CD4-positive, alpha-beta T cell (primary cell): Measurements from ENCODE around the gene S100A14. TPM values are rescaled to one million over a fixed set of nuclear protein-coding genes. Genes with fewer than 3 reads are reported as not detected.

ENCODE experiments used
- ATAC-seq: fragments of 200-7000 bp; cut with Tn5 transposase; one replicate; pipeline ENCODE4 v1.10.0; 2022; ENCODE audit warnings: mild to moderate bottlenecking; ENCODE audit not compliant: poor library complexity
- CTCF ChIA-PET: fragments of 350-600 bp; sonication (Branson Sonifier 250); formaldehyde crosslinking; loops from one replicate; lab custom pipeline; 2021; ENCODE audit warnings: antibody characterized with exemption, inconsistent platforms; lab: Charles Lee
- POLR2A ChIA-PET: fragments of 350-600 bp; sonication (Branson Sonifier 250); formaldehyde crosslinking; loops from one replicate; lab custom pipeline; 2021; ENCODE audit warnings: antibody characterized with exemption, inconsistent platforms; lab: Charles Lee
- DNase-seq, 14 experiments: peaks; one replicate each; pipeline ENCODE4 v3.0.0-alpha.2; 2013 to 2020; ENCODE audit warnings: mixed read lengths in 2 of 14
- H3K27ac ChIP-seq, 2 donors: one replicate each; pipeline versions ENCODE4 v1.5.1 to v1.7.0; 2013; ENCODE audit warnings: low read length in 2 of 2, low read depth in 1 of 2, mild to moderate bottlenecking in 1 of 2
- H3K27me3 ChIP-seq, 2 experiments: 1 replicate in 1 of 2; 2 replicates in 1 of 2; pipeline versions ENCODE4 v1.6.1 to v1.7.0; 2013; ENCODE audit warnings: low read length in 2 of 2, control low read depth in 1 of 2, mild to moderate bottlenecking in 1 of 2, moderate library complexity in 1 of 2; ENCODE audit not compliant: insufficient read depth in 2 of 2, control insufficient read depth in 1 of 2
- H3K36me3 ChIP-seq: one replicate; pipeline ENCODE4 v1.6.1; 2013; ENCODE audit warnings: low read length, control low read depth; ENCODE audit not compliant: insufficient read depth
- H3K4me1 ChIP-seq: one replicate; pipeline ENCODE4 v1.6.1; 2013; ENCODE audit warnings: low read length, control low read depth; ENCODE audit not compliant: insufficient read depth
- H3K4me3 ChIP-seq: one replicate; pipeline ENCODE4 v1.5.1; 2013; ENCODE audit warnings: mild to moderate bottlenecking, low read length, moderate library complexity
- H3K9me3 ChIP-seq, 2 experiments: 1 replicate in 1 of 2; 2 replicates in 1 of 2; pipeline versions ENCODE4 v1.6.1 to v1.7.0; 2013; ENCODE audit warnings: low read length in 2 of 2, mild to moderate bottlenecking in 2 of 2, control low read depth in 1 of 2, moderate library complexity in 1 of 2; ENCODE audit not compliant: control insufficient read depth in 1 of 2, insufficient read depth in 1 of 2
- H3K27ac Mint-ChIP-seq: one replicate; pipeline ENCODE4 v1.8.0; 2020; ENCODE audit warnings: mixed read lengths
- H3K27me3 Mint-ChIP-seq: one replicate; pipeline ENCODE4 v1.8.0; 2021; ENCODE audit warnings: mixed read lengths
- H3K36me3 Mint-ChIP-seq: one replicate; pipeline ENCODE4 v1.8.0; 2021; ENCODE audit warnings: low read depth, mixed read lengths
- H3K4me1 Mint-ChIP-seq: one replicate; pipeline ENCODE4 v1.8.0; 2021; ENCODE audit warnings: low read depth, mixed read lengths
- H3K4me3 Mint-ChIP-seq: one replicate; pipeline ENCODE4 v1.8.0; 2020; ENCODE audit warnings: mild to moderate bottlenecking, mixed read lengths
- H3K9me3 Mint-ChIP-seq: one replicate; pipeline ENCODE4 v1.8.0; 2020; ENCODE audit warnings: mixed read lengths
- intact Hi-C, 2 experiments: fragments of 100-400 bp; cut with DNase I in 1 of 2; cut with micrococcal nuclease in 1 of 2; formaldehyde crosslinking; loops; one replicate each; pipeline versions ENCODE4 v1.15.1 to v1.9.0; 2023 to 2025; cut with DNase I, micrococcal nuclease
- total RNA-seq, 174 experiments: library from RNA in 2 of 174; stranded (reverse) in 2 of 174; gene quantifications; one replicate each; pipeline ENCODE4 v1.2.3 and lab custom pipeline; 2021 to 2026
- TF ChIP-seq, protein P1 (sequence below): fragments of 200-600 bp; IDR thresholded peaks from one replicate; pipeline ENCODE4 v1.8.0; 2022; ENCODE audit warnings: antibody characterized with exemption, mild to moderate bottlenecking

S100A14 gene
- total RNA-seq, 2 experiments from 2014 or later, result not detected

DNA sequence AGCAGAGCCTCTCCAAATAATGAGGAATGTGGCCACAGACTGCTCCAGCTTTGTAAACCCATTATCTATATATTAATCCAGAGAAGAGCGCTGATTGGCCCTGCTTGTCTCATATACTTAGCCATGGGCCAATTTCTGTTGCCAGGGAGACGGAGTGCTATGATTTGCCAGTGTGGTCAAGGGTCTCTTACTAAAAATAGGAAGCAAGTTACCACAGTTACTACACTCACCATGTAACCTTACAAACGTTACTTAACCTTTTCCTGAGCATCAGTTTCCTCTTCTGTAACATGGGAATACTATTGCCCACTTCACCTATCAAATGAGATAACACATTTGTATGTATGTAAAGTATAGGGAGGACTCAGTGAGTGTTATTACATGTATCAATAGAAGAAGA lies 42.8 kb downstream of the S100A14 start:
- POLR2A ChIA-PET, result interaction anchor here (1.9 kb wide), 1 partner anchor 38 kb away, joined by 8 read pairs; the partner anchor contains the start of gene S100A6

DNA sequence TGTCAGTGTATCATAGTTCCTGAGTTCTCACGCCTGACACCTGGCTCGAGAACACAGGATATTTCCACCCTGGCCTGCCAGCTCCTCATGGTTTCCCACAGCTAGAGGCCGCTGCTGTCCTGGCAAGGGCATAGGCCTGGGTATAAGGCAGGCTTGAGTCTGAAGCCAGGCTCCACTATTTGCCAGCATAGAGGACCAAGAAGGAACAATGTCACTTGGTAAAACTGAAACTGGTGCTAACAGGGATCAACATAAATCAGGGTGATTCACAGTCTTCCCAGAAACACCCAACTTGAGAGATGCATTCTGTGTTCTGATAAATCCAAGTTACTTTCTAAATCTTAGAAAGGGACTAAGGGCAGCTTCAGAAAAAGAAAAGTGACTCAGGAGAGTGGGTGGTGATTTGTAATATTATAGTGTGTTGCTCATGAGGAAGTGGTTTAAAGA lies 43.5 kb downstream of the S100A14 start:
- POLR2A ChIA-PET, result interaction anchor here (1.9 kb wide), 1 partner anchor 37 kb away, joined by 8 read pairs; the partner anchor contains the start of gene S100A6
- H3K27me3 Mint-ChIP-seq, result peaks cover 9% of the 10 kb centered on the region
- Histone ChIP-seq H3K4me1 (peaks cover 17% of the 10 kb centered on the region), H3K27ac (no peak overlapping the region), H3K36me3 (no peaks in the 10 kb centered on the region), H3K27me3 (peaks cover 0 to 2% of the 10 kb centered on the region in 2 experiments), H3K9me3 (no peaks in the 10 kb centered on the region), H3K4me3 (no peak overlapping the region)
- intact Hi-C loops, result loop anchor here in 1 of 2 experiments (1.0 to 5.0 kb wide), 4 partner anchors 45 to 415 kb away; partner anchors contain the start of genes RAB13 and S100A14
- H3K4me3 Mint-ChIP-seq, result no peak overlapping the region
- DNase-seq, result peak in 12 of 14 experiments; percentile 23 to 70 (median 46)
- ATAC-seq, result peak; percentile 72
- no peaks in the 10 kb centered on the region for H3K36me3 Mint-ChIP-seq
- CTCF ChIA-PET, result interaction anchor here (0.6 to 1.5 kb wide), 6 partner anchors 9 to 155 kb away, joined by 3 to 9 read pairs (median 3); partner anchors contain the start of genes INTS3 and S100A5
- no peak overlapping the region for H3K27ac Mint-ChIP-seq
- peaks cover 20% of the 10 kb centered on the region for H3K4me1 Mint-ChIP-seq
- TF ChIP-seq, protein P1, sequence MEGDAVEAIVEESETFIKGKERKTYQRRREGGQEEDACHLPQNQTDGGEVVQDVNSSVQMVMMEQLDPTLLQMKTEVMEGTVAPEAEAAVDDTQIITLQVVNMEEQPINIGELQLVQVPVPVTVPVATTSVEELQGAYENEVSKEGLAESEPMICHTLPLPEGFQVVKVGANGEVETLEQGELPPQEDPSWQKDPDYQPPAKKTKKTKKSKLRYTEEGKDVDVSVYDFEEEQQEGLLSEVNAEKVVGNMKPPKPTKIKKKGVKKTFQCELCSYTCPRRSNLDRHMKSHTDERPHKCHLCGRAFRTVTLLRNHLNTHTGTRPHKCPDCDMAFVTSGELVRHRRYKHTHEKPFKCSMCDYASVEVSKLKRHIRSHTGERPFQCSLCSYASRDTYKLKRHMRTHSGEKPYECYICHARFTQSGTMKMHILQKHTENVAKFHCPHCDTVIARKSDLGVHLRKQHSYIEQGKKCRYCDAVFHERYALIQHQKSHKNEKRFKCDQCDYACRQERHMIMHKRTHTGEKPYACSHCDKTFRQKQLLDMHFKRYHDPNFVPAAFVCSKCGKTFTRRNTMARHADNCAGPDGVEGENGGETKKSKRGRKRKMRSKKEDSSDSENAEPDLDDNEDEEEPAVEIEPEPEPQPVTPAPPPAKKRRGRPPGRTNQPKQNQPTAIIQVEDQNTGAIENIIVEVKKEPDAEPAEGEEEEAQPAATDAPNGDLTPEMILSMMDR, result no peak
- H3K9me3 Mint-ChIP-seq, result no peaks in the 10 kb centered on the region

More for the DNA sequence above, 42.8 kb downstream of the S100A14 start:
- no peak for DNase-seq
- CTCF ChIA-PET, result interaction anchor here (1.2 to 1.5 kb wide), 2 partner anchors 42 to 154 kb away, joined by 3 to 9 read pairs; partner anchors contain the start of gene INTS3
- peaks cover 13% of the 10 kb centered on the region for H3K4me1 Mint-ChIP-seq
- Histone ChIP-seq H3K27ac (no peak overlapping the region), H3K27me3 (peaks cover 0 to 9% of the 10 kb centered on the region in 2 experiments), H3K36me3 (no peaks in the 10 kb centered on the region), H3K4me1 (peaks cover 9% of the 10 kb centered on the region), H3K9me3 (no peaks in the 10 kb centered on the region), H3K4me3 (no peak overlapping the region)
- H3K27ac Mint-ChIP-seq, result no peak overlapping the region
- intact Hi-C loops, result loop anchor here in 1 of 2 experiments (2.0 to 5.0 kb wide), 3 partner anchors 44 to 414 kb away; partner anchors contain the start of genes RAB13 and S100A14
- no peak overlapping the region for H3K4me3 Mint-ChIP-seq
- peaks cover 17% of the 10 kb centered on the region for H3K27me3 Mint-ChIP-seq
- TF ChIP-seq, protein P1, result no peak
- H3K36me3 Mint-ChIP-seq, result no peaks in the 10 kb centered on the region
- ATAC-seq, result no peak
- no peaks in the 10 kb centered on the region for H3K9me3 Mint-ChIP-seq

DNA sequence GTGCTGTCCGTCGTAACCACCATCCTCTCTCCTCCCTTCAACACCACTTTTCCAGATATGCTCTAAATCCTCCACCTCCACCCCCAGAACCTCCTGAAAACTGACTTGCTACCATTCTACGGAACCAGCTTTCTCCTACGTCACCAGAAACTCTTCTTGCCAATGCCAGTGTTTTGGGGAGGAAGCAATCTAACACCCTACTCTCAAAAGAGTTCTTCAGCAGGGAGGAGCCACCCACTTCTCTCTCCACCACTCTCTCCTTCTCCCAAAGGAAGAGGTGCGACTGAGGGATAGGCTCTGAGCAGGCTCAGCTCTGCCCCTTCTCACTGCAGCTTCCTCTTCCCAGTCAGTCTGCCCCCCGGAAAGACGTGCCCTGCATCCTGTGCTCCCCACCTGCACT lies 44.4 kb downstream of the S100A14 start:
- TF ChIP-seq, protein P1, result no peak
- Mint-ChIP-seq H3K9me3 (no peaks in the 10 kb centered on the region), H3K27ac (no peak overlapping the region), H3K4me1 (peaks cover 28% of the 10 kb centered on the region), H3K4me3 (no peak overlapping the region), H3K36me3 (no peaks in the 10 kb centered on the region), H3K27me3 (peaks cover under 1% of the 10 kb centered on the region)
- Histone ChIP-seq H3K4me1 (peaks cover 26% of the 10 kb centered on the region), H3K36me3 (no peaks in the 10 kb centered on the region), H3K27me3 (no peaks in the 10 kb centered on the region), H3K9me3 (no peaks in the 10 kb centered on the region), H3K4me3 (no peak overlapping the region), H3K27ac (no peak overlapping the region)
- intact Hi-C loops, result loop anchor here in 1 of 2 experiments (1.0 to 5.0 kb wide), 4 partner anchors 46 to 416 kb away; partner anchors contain the start of genes RAB13 and S100A14
- DNase-seq (no peak), ATAC-seq (no peak)
- ChIA-PET CTCF (interaction anchor here (0.6 to 1.1 kb wide), 3 partner anchors 31 to 201 kb away, joined by 3 to 5 read pairs (median 5); partner anchors contain the start of gene S100A5), POLR2A (interaction anchor here (1.9 kb wide), 1 partner anchor 36 kb away, joined by 8 read pairs; the partner anchor contains the start of gene S100A6)
